Measurements from ENCODE around the gene KNDC1. TPM values are rescaled to one million over a fixed set of nuclear protein-coding genes. Genes with fewer than 3 reads are reported as not detected.
"Not testable (repeated sequence)": the region's sequence is repeated elsewhere in the genome, so short reads cannot be mapped to it uniquely, and the experiment has no call there.

Gene KNDC1
- total RNA-seq, 1 experiment from 2014 or later, result 0.39 TPM

DNA sequence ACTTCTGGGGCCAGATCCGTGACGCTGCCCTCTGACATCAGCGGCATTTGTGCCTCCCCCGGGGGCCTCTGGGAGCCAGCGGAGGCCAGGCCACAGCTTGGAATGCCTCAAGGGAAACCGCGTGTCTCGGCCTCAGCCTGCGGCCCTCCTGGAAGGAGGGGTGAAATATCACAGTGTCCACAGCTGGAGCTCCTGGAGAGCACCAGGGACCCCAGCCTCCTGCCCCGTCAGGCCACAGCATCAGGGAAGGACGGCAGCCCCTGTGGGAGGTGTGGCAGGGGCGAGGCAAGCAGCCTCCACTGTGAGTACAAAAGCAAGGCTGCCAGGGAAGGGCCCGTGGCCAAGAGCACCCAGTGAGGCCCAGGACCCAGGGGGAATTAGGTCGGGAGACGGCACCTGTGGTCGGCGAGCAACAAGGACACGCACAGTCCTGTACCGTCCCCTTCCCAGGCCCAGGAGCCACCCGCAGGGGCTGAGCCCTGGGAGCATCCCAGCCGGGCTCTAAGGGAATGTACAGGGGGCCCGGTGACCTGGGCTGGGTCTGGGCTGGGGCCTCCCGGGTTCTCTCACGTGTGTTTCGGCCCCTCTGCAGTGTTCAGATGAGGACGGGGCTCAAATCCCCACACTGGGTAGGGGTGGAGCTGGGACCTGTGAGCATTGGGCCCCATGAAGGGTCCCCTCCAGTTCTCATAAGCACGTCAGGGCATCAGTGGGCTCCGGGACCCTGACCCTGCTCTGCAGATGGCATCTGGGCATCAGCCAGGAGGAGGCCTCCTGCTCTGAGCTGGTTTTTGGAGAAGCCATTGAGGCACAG, 18.7 kb upstream of the KNDC1 start:
- DNase-seq (ENCODE audit: low spot score), result no peak

DNA sequence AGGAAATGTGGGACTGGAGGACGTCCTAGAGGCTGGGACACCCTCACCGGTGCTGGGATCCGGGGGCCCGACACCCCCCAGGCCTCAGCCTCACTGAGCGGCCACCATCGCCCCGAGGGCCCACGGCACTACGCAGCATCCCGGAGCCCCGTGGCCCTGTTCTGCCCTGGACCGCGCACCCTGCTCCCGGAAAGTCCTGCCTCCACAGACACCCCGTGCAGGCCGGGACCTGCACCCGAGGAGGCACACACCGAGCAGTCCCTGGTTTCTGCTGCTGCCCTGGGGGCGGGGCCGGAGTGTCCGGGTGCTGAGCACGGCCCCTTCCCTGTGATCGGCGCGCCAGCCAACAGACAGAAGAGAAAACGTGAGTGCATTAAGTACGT, 18.1 kb upstream of the KNDC1 start:
- no peak for DNase-seq (ENCODE audit: low spot score)

DNA sequence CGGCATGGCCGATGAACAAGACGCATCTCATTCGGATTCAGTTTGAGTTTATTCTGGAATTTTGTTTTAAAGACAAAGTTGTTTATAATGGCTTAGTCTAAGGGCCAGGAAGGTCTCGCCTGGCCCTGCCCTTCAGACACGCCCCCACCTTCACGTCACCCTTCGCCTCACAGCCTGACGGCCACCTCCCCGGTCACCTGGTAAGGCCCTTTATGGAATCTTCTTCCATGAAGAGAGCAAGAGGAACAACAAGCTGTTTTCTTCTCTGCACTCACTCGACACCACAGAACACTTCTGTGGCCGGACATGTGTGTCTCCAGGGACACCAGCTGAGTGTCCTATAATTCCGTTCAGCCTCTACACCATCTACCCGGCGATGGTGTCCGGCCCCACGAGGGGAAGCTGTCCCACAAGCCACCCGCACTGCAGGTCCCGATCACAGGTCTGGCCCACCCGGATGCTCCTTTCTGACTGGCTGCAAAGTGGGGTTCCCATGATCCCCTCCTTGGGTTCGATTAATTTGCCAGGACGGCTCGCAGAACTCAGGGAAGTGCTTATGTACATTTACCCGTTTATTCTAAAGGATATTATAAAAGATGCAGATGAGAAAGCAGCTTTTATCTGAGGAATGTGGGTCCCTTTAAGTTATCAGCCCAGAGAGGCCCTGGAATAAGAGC, 17.4 kb upstream of the KNDC1 start:
- no peak for DNase-seq (ENCODE audit: low spot score)

DNA sequence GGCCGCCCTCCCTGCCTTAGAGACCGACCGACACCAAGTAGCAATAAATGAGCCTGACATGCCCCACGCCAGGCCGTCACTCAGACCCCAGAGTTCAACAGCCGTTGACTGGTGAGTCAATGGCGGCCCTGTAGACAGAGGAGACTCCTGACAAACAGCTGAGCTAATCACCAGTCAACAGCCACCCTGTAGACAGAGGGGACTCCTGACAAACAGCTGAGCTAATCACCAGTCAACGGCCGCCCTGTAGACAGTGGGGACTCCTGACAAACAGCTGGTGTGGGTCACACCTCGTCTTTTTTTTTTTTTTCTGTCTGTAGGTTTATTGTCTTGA, 16.9 kb upstream of the KNDC1 start:
- no peak for DNase-seq (ENCODE audit: low spot score)

GRCh38 chr10:133143546-133143945, 16.5 kb upstream of the KNDC1 start:
- no peak for DNase-seq (ENCODE audit: low spot score)

- no peak for DNase-seq (ENCODE audit: low spot score)
Measured at GRCh38 chr10:133144771-133145170, 15.2 kb upstream of the KNDC1 start.

GRCh38 chr10:133150226-133150625, 9.8 kb upstream of the KNDC1 start:
- no peak for DNase-seq (ENCODE audit: low spot score)

DNA sequence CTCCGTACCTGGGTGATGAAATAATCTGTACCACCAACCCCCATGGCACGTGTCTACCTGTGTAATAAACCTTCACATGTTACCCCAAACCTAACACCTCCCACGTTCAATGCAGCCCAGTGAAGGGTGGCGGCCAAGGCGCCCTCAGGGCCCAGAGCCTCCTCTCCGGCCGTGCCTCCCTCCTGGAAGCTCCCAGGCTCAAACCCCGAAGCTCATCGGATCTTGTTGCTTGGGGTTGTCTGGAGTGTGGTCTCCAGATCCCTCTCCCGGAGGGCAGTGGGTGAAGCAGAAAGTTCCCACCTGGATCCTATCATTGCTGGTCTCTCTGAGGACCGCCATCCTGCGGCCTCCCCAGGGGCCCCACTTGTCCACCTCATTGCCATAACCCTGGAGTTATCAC, 9.4 kb upstream of the KNDC1 start:
- no peak for DNase-seq (ENCODE audit: low spot score)

- not testable (repeated sequence) for DNase-seq (ENCODE audit: low spot score)
Measured at GRCh38 chr10:133151071-133151470, 8.9 kb upstream of the KNDC1 start.

DNA sequence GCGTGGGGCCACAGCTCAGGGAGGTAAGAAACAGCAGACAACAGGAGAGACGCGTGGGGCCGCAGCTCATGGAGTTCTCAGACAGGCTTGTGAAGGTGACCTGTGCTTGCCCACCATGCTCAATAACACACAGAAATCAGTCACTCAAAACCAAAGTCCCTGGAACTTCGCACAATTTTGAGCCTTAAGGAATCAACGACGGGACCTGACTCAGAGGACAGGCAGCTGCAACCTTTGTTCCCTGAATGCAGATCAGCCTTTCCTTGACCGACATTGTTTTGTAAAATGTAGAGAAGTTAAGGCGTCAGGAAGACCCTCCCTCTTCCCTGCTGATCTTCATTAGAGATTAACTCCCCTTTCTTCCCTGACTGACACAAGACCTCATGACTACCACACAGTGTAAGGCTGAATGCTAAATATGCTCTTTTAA, 8.5 kb upstream of the KNDC1 start:
- no peak for DNase-seq (ENCODE audit: low spot score)

DNA sequence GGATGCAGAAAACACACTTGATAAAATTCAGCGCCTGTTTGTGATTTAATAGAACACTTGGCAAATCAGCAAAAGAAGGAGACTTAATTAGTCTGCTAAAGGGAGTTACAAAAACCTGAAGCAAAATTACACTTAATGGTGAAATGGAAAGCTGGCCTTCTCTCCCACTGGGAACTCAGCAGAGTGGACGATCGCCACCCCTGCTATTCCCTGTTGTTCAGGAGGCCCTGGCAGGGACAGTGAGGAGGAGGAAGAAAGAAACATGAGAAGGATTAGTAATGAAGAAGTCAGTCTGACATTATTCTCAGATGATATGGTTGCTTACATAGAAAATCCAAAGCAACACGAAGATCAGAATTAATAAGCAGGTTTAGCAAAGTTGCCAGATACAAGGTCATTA, 5.6 kb upstream of the KNDC1 start:
- DNase-seq (ENCODE audit: low spot score), result no peak

DNA sequence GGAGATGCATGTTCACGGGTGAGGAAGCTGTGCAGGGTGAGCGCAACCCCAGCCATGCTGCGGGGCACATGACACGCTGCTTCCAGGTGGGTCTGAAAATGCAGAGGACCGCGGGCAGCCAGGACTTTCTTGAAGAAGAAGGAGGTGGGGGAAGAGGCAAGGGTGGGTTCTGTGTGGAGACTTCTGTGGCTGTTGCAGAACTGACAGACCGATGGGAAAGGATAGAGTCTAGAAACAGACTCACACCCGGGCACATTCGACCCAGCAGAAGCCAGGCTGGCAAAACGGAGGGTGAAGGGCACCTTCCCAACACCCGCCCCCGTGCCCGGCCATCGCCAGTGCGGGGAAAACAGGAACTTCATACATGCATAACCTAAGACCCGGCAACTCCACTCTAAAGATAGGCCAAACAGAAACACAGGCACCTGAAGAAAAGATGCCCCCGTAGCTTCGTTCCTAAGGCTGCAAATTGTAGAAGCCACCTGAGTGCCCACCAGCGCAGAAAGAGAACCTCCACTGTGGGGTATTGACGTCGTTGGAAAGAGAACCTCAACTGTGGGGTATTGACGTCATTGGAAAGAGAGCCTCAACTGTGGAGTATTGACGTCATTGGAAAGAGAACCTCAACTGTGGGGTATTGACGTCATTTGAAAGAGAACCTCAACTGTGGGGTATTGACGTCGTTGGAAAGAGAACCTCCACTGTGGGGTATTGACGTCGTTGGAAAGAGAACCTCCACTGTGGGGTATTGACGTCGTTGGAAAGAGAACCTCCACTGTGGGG, 4.8 kb upstream of the KNDC1 start:
- DNase-seq (ENCODE audit: low spot score), result no peak

GRCh38 chr10:133156674-133157579, 3.1 kb upstream of the KNDC1 start:
- DNase-seq (ENCODE audit: low spot score), result no peak

- DNase-seq (ENCODE audit: low spot score), result no peak
Measured at GRCh38 chr10:133157662-133158436, 2.2 kb upstream of the KNDC1 start.

- no peak for DNase-seq (ENCODE audit: low spot score)
Measured at GRCh38 chr10:133158437-133158755, 1.6 kb upstream of the KNDC1 start.

DNA sequence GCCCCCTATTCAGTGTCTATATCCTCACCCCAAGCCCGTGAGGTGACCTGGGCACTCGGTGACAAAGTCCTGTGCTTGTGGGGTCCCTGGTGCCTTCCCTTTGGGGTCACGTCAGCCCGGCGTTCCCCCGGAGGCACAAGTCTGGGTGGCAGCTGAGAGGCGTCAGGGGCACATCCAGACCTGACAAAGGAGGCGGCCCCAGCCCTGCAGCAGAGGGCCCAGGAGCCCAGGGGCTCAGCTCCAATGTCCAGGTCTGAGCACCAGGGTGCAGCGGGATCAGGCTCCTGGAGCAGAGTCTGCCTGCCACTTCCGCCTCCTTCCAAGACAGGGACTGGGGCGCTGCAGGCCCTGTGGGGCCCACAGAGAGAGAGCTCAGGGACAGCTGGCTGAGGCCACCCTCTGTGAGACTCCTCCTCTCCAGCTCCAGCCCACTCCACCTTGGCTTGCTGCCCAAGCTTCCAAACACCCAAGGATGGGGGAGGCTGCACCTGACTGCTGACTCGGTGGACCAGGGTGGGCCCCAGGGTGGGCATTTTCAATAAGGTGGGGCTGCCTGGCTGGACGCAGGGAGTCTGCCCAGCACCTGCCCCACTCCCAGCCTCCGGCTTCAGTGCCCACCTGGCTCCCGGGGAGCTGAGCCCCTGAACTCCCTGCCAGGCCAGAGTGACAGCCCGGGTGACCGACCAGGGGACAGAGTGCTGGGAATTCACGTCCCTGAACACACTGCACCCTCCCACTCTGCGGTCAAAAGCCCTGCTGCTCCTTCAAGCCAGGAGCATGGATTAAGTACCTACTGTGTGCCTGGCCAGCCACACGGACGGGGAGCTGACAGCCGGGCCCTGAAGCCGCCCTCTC, 1.0 kb upstream of the KNDC1 start:
- DNase-seq (ENCODE audit: low spot score), result peak; percentile 46

DNA sequence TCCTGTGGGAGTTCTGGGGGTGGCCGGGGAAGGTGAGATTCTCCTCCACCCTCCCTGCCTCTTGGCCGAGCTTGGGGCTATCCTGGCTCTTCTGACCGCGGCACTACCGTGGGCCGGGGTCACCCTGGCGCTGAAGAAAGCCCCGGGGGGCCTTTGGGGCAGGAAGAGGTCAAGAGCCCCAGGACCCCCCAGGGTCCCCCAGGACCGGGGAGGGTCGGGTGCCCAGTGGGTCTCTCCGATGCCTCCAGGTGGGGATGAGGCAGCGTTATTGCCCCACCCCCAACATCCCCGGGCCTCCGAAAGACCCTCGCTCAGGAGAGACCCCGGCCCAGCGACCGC, 439 bp upstream of the KNDC1 start:
- no peak for DNase-seq (ENCODE audit: low spot score)

DNA sequence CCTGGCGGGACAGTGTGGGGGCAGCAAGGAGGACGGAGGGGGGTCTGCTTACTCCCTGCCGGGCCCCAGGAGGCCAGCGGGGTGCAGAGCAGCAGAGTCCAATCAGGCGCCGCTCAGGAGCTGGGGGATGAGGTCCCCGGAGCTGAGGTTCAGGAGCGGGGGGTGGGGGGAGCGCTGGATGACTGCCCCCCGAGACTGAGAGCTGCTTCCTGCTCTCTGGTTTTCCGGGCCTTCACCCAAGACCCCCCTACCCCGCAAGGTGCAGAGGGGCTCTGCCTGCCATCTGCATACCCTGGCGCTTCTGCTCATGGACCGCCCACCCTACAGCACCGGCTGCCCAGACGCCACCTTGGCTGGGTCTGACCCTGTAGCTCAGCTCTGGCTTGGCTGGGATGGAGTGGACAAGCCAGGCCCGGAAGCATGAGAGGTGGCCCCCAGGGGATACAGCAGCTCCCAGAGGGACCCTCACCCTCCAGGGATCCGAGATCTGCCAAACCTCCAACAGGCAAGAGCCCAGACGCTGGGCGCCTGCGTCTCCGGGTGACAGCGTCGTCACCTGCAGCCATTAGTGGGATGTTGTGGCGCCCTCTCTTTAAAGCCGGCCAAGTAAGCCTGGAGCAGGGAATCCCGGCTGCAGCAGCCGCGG, 930 bp downstream of the KNDC1 start:
- DNase-seq (ENCODE audit: low spot score), result no peak

DNA sequence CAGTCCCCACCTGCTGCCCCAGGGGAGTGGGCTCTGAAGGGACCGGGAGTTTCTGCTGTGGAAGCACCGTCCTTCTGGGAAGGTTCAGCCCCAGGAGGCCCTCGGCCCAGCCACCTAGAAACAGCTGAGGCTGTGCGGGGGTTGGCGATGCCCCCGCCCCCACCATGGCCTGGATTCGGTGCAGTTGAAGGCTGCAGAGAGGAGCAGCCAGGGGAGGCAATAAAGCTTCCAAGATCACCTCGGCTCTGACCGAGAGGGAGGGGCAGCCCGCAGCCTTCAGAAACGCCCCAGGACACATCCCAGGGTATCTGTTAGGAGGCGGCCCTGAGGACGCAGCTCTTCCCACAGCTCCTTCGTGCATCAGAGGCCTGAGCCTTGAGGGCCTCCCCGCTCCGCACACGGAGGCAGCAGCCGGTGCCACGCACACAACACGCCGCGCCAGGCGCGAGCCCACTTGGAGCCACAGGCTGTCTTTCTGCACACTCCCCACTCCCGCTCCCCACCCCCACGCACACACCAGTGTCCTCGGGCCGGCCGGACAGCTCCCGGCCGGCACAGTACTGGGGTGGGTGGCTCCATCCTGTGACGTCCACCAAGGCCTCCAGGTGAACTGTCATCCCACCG, 1.6 kb downstream of the KNDC1 start:
- DNase-seq (ENCODE audit: low spot score), result no peak

Data from H4 (cell line).